Stimulated activated CD4-positive, alpha-beta T cell treated with anti-CD3 and anti-CD28 coated beads, Interleukin-1b, Interleukin-23, amount 100 ng/mL, for 48 hours (primary cell): ENCODE data around the gene PLA2G7.

Experiments used
- DNase-seq: peaks from one replicate; pipeline ENCODE4 v3.0.0-alpha.2; 2020

The PLA2G7 gene

DNA sequence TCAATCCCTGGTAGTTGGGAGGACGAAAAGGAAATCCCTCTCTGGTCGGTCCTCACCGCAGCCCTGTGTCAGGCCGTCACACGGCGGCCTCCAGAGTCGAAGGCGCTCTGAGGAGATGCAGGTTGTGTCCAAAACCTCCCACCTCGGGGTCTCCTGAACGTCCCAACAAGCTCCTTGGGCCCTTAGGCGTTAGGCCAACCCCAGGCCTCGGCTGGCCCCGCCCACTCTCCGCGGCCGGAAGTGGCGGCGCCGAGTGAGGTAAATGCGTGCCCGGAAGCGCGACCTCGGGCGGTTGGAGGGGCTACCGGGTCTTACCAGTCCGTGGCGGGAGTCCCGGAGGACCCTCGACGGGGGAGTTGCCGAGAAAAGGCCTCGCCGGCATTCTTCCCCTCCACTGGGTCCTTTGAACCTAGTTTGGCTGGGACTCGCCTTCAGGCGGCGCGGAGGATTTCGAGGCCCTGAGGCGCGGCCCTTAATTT lies 47.5 kb downstream of the PLA2G7 start, which contains the start of gene TDRD6:
TSS of gene TDRD6 (plus strand) at position 267 of the 479 bp plus-strand sequence. CDS start 244 bp downstream, outside the sequence.
- no peak for DNase-seq

- DNase-seq, result no peak
Measured at GRCh38 chr6:46684771-46685170, 50.4 kb downstream of the PLA2G7 start.

DNA sequence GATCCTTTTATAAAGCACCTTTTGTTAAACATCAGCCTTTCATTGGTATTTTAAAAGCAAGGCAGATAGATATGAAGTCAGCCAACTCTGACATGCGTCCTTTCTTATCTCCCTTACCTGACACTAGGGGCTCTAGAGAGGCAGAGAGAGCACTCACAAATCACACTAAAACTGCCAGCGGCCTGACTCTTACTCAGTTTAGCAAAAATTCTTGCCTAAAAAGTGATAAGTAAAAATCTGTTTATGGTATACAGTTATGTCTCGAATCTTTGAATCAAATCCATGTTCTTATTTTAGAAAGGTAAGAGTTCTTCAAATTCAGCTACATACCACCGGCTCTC lies 57.9 kb downstream of the PLA2G7 start:
- no peak for DNase-seq

DNA sequence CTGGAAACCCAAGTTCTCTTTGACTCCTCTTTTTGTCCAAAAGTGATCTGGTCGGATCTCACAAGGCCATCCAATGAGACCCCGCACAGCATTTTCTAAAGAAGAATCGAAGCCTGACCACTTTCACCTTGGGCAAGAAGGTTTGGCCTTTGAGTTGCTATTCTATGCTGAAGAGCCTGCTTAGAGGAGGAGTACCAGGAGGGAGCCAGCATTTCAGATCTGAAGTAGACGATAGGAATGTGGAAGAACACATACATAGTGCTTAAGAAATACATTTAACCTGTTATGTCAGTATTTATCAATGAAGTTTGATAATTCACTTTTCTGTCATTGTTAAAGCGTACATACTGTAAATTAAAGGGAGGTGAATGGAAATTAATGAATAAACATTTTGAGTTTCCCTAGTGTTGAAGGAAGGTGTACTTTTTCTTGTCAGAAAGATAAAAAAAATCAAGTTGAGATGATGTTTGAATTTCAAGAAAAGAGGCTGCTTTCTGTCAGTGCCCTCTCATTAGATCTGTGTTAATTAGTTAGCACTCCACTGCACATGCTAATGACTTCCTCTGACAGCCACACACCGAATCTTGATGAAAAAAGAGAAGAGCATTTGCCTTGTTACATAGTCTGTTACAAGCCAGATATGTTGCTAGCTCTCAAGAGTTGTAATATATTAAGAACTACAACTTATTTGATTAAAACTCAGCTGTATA lies 58.4 kb downstream of the PLA2G7 start:
- no peak for DNase-seq

- DNase-seq, result no peak
Measured at GRCh38 chr6:46674410-46674809, 60.8 kb downstream of the PLA2G7 start.

- DNase-seq, result no peak
Measured at GRCh38 chr6:46667377-46667776, 67.8 kb downstream of the PLA2G7 start.

DNA sequence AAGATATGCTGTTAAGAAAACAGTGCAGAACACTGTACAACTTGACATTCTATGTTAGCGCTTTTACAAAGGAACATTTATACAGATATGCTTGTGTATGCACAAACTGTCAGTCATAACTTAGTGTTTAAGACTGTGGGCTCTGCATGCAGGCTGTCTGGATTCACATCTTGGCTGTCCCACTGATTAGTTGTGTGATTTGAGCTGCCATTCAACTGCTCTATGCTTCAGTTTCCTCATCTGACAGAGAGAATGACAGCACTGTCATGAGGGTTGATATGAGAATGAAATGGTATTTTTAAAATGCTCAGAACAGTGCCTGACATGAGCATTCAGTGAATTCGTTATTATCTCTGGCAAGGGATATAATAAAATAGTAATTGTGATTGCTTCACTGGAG lies 73.7 kb downstream of the PLA2G7 start:
- DNase-seq, result no peak

DNA sequence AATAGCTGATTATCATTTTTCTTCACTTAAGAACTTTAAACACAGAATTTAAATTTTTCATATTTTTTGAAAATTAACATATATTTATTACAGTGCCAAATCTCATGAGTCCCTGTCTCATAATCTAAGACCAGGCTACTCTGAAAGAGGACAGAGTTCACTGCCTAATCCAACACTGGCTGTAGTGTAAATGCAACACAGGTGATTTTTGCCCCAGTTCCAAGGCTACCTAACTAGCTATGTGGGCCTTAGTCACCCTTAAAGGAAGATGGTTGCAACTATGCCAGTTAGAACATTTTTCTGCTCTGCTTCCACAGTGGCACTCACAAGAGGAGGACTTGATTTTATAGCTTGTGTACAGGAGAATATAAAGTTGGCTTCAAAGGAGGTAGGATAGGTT lies 77.5 kb downstream of the PLA2G7 start:
- no peak for DNase-seq

GRCh38 chr6:46655803-46656202 lies 79.4 kb downstream of the PLA2G7 start:
- DNase-seq, result no peak
